H9 (cell line): ENCODE results near the gene TPT1. TPM values are rescaled to one million over a fixed set of nuclear protein-coding genes. Genes with fewer than 3 reads are reported as not detected.
"Not testable (repeated sequence)": the region's sequence is repeated elsewhere in the genome, so short reads cannot be mapped to it uniquely, and the experiment has no call there.

Source experiments
- DNase-seq: peaks from one replicate; pipeline ENCODE4 v3.0.0-alpha.2; 2017
- H2AFZ ChIP-seq: one replicate; pipeline ENCODE4 v1.6.1; 2013; ENCODE audit warnings: mild to moderate bottlenecking, low read length, control low read depth, moderate library complexity
- H2AK5ac ChIP-seq: 2 replicates; pipeline ENCODE4 v1.6.1; 2013; ENCODE audit warnings: low read length, control low read depth, mixed read lengths; ENCODE audit not compliant: insufficient read length
- H2BK120ac ChIP-seq: one replicate; pipeline ENCODE4 v1.6.1; 2013; ENCODE audit warnings: low read depth, mild to moderate bottlenecking, low read length, control low read depth, inconsistent platforms; ENCODE audit not compliant: poor library complexity, severe bottlenecking
- H2BK12ac ChIP-seq: 2 replicates; pipeline ENCODE4 v1.6.1; 2013; ENCODE audit warnings: low read length, control low read depth, mixed read lengths, low read depth; ENCODE audit not compliant: insufficient read length
- H2BK15ac ChIP-seq: 2 replicates; pipeline ENCODE4 v1.6.1; 2013; ENCODE audit warnings: low read depth, low read length, control low read depth
- H2BK20ac ChIP-seq: one replicate; pipeline ENCODE4 v1.6.1; 2013; ENCODE audit warnings: low read depth, mild to moderate bottlenecking, low read length, control low read depth, inconsistent platforms; ENCODE audit not compliant: poor library complexity, severe bottlenecking
- H2BK5ac ChIP-seq: 2 replicates; pipeline ENCODE4 v1.6.1; 2013; ENCODE audit warnings: low read length, control low read depth, mixed read lengths; ENCODE audit not compliant: insufficient read length
- H3K14ac ChIP-seq: 2 replicates; pipeline ENCODE4 v1.6.1; 2013; ENCODE audit warnings: low read length, control low read depth; ENCODE audit not compliant: insufficient read depth
- H3K18ac ChIP-seq: 2 replicates; pipeline ENCODE4 v1.6.1; 2013; ENCODE audit warnings: low read depth, mild to moderate bottlenecking, mixed read lengths, low read length, control low read depth; ENCODE audit not compliant: insufficient read length
- H3K23ac ChIP-seq: 2 replicates; pipeline ENCODE4 v1.6.1; 2013; ENCODE audit warnings: low read length, control low read depth, mixed read lengths, low read depth; ENCODE audit not compliant: insufficient read length
- H3K23me2 ChIP-seq: 2 replicates; pipeline ENCODE4 v1.6.1; 2013; ENCODE audit warnings: low read depth, mild to moderate bottlenecking, mixed read lengths, low read length, control low read depth; ENCODE audit not compliant: insufficient read length, poor library complexity, severe bottlenecking
- H3K27ac ChIP-seq: 2 replicates; pipeline ENCODE4 v1.5.1; 2013; ENCODE audit warnings: low read length, control low read depth, mixed read lengths, low read depth; ENCODE audit not compliant: insufficient read length
- H3K27me3 ChIP-seq: 2 replicates; pipeline ENCODE4 v1.6.1; 2013; ENCODE audit warnings: low read length, control low read depth, inconsistent platforms; ENCODE audit not compliant: insufficient read depth
- H3K4ac ChIP-seq: 2 replicates; pipeline ENCODE4 v1.6.1; 2013; ENCODE audit warnings: low read depth, mild to moderate bottlenecking, control low read depth, inconsistent platforms, low read length, moderate library complexity
- H3K4me1 ChIP-seq: 2 replicates; pipeline ENCODE4 v1.6.1; 2013; ENCODE audit warnings: low read length, control low read depth, inconsistent platforms; ENCODE audit not compliant: insufficient read depth
- H3K4me2 ChIP-seq: 2 replicates; pipeline ENCODE4 v1.6.1; 2013; ENCODE audit warnings: low read length, control low read depth, mixed read lengths; ENCODE audit not compliant: insufficient read length, insufficient read depth
- H3K56ac ChIP-seq: 2 replicates; pipeline ENCODE4 v1.6.1; 2013; ENCODE audit warnings: low read depth, mild to moderate bottlenecking, mixed read lengths, low read length, control low read depth; ENCODE audit not compliant: insufficient read length
- H3K79me1 ChIP-seq: 2 replicates; pipeline ENCODE4 v1.6.1; 2013; ENCODE audit warnings: low read depth, mild to moderate bottlenecking, moderate library complexity, low read length, control low read depth, inconsistent platforms; ENCODE audit not compliant: insufficient read depth, poor library complexity, severe bottlenecking
- H3K79me2 ChIP-seq: 2 replicates; pipeline ENCODE4 v1.6.1; 2013; ENCODE audit warnings: low read length, control low read depth, inconsistent platforms; ENCODE audit not compliant: insufficient read depth
- H3K9ac ChIP-seq: 2 replicates; pipeline ENCODE4 v1.6.1; 2013; ENCODE audit warnings: low read length, control low read depth, mixed read lengths; ENCODE audit not compliant: insufficient read length; ENCODE audit errors: extremely low read depth
- H3K9me3 ChIP-seq: one replicate; pipeline ENCODE4 v1.6.1; 2013; ENCODE audit warnings: low read depth, low read length, inconsistent platforms; ENCODE audit not compliant: control insufficient read depth
- H3T11ph ChIP-seq: one replicate; pipeline ENCODE4 v1.6.1; 2013; ENCODE audit warnings: mild to moderate bottlenecking, low read length, control low read depth, inconsistent platforms
- H4K20me1 ChIP-seq: one replicate; pipeline ENCODE4 v1.6.1; 2013; ENCODE audit not compliant: control insufficient read depth, insufficient read length, insufficient read depth
- H4K5ac ChIP-seq: 2 replicates; pipeline ENCODE4 v1.6.1; 2013; ENCODE audit warnings: low read depth, mild to moderate bottlenecking, mixed read lengths, low read length, control low read depth; ENCODE audit not compliant: insufficient read length
- H4K8ac ChIP-seq: replicated peaks from 2 replicates; pipeline ENCODE4 v1.6.1; 2013; ENCODE audit warnings: low read length, control low read depth, mixed read lengths, low read depth; ENCODE audit not compliant: insufficient read length
- H4K91ac ChIP-seq: 2 replicates; pipeline ENCODE4 v1.6.1; 2013; ENCODE audit warnings: low read depth, mild to moderate bottlenecking, moderate library complexity, mixed read lengths, low read length, control low read depth; ENCODE audit not compliant: insufficient read length
- H3K27ac Mint-ChIP-seq, 3 experiments: 2 replicates in 2 of 3; 3 replicates in 1 of 3; pipeline ENCODE4 v1.8.0; 2020 to 2021; ENCODE audit warnings: mixed read lengths in 3 of 3, mild to moderate bottlenecking in 1 of 3, moderate library complexity in 1 of 3
- H3K27me3 Mint-ChIP-seq: 2 replicates; pipeline ENCODE4 v1.8.0; 2021; ENCODE audit warnings: low read depth, mild to moderate bottlenecking, moderate library complexity, mixed read lengths
- H3K36me3 Mint-ChIP-seq, 3 experiments: 2 replicates in 2 of 3; 3 replicates in 1 of 3; pipeline ENCODE4 v1.8.0; 2020 to 2021; ENCODE audit warnings: low read depth in 3 of 3, mixed read lengths in 3 of 3; ENCODE audit not compliant: insufficient read depth in 1 of 3
- H3K4me1 Mint-ChIP-seq, 2 experiments: 2 replicates each; pipeline ENCODE4 v1.8.0; 2020; ENCODE audit warnings: mixed read lengths in 2 of 2
- H3K4me3 Mint-ChIP-seq, 2 experiments: 2 replicates in 1 of 2; 3 replicates in 1 of 2; pipeline ENCODE4 v1.8.0; 2020 to 2021; ENCODE audit warnings: mild to moderate bottlenecking in 2 of 2, mixed read lengths in 2 of 2, moderate library complexity in 1 of 2
- H3K9me3 Mint-ChIP-seq, 2 experiments: 2 replicates in 1 of 2; 3 replicates in 1 of 2; pipeline ENCODE4 v1.8.0; 2020; ENCODE audit warnings: mild to moderate bottlenecking in 2 of 2, mixed read lengths in 2 of 2, moderate library complexity in 1 of 2
- WGBS: extraction: QIAGEN DNeasy Blood & Tissue Kit; methylation state at CpG from one replicate; pipeline ENCODE4 v1.1.7; 2013; ENCODE audit warnings: missing lambda C conversion rate, low lambda C conversion rate, mixed read lengths; ENCODE audit not compliant: insufficient read length; ENCODE audit errors: extremely low coverage; 5-methylcytosine and 5-hydroxymethylcytosine counted together
- total RNA-seq: library from RNA; stranded (reverse); gene quantifications from 2 replicates; pipeline ENCODE4 v1.2.1, GENCODE V29; 2021
- TF ChIP-seq, protein P1 (sequence below): fragments of 200-600 bp; sonication (generic); conservative IDR thresholded peaks from 3 replicates; pipeline ENCODE4 v1.8.0; 2021; ENCODE audit warnings: antibody characterized with exemption, mild to moderate bottlenecking

TPT1 gene
- total RNA-seq, 1 experiment from 2014 or later = 2,205 TPM

DNA sequence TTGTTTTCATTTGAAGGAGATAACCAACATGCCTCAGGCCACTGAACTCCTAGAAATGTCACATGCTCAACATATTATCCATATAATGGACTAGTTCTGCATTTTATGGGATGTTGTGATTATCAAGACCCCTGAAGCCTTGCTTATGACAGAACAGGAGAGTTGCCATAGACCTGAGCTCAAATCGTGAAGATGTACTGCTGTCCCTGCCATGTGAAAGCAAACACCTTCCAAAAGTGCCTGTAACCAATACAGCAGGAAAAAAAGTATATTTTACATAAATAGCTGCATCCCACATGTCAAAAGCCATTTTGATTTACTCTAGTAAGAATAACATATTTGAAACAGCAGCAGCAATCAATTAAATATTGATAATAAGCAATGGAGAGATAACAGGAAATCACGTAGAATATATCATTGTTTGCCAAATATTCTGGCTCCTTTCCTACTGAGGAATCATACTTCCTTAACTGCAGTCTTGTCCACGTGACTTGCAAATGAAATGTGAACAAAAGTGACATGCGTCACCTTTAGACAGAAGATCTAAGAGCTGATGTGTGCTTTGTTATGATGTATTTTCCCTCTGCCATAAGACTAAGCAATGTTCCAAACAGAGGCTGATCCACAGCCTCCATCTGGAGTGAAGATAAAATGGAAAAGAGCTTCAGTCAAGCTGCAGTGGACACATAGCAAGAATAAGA is 43.6 kb upstream of the TPT1 start:
- Histone ChIP-seq H4K5ac (no peak overlapping the region), H3T11ph (no peak overlapping the region), H3K4ac (no peak overlapping the region), H3K27me3 (no peaks in the 10 kb centered on the region), H2BK5ac (no peak overlapping the region), H3K4me2 (no peak overlapping the region), H2BK12ac (no peak overlapping the region), H2AFZ (no peak overlapping the region), H3K56ac (no peak overlapping the region), H3K27ac (no peak overlapping the region), H3K23ac (no peak overlapping the region), H3K79me2 (no peaks in the 10 kb centered on the region), H3K14ac (no peak overlapping the region), H2BK120ac (no peak overlapping the region), H4K8ac (no peak overlapping the region), H3K18ac (no peak overlapping the region), H3K9me3 (no peaks in the 10 kb centered on the region), H3K79me1 (no peaks in the 10 kb centered on the region), H2BK15ac (no peak overlapping the region), H4K20me1 (no peaks in the 10 kb centered on the region), H3K9ac (no peak overlapping the region), H3K23me2 (no peaks in the 10 kb centered on the region), H2AK5ac (no peak overlapping the region), H4K91ac (no peak overlapping the region), H3K4me1 (no peaks in the 10 kb centered on the region), H2BK20ac (no peak overlapping the region)
- no CpG with 5 or more reads among the region's 4 CpGs for WGBS
- Mint-ChIP-seq H3K4me3 (no peak overlapping the region), H3K9me3 (no peaks in the 10 kb centered on the region), H3K4me1 (peaks cover 0 to under 1% of the 10 kb centered on the region in 2 experiments; a peak in 2 of 4 replicates), H3K36me3 (peaks cover 10 to 32% (median 24%) of the 10 kb centered on the region in 3 experiments; a peak in 6 of 7 replicates), H3K27me3 (no peaks in the 10 kb centered on the region), H3K27ac (no peak overlapping the region)
- TF ChIP-seq, protein P1, sequence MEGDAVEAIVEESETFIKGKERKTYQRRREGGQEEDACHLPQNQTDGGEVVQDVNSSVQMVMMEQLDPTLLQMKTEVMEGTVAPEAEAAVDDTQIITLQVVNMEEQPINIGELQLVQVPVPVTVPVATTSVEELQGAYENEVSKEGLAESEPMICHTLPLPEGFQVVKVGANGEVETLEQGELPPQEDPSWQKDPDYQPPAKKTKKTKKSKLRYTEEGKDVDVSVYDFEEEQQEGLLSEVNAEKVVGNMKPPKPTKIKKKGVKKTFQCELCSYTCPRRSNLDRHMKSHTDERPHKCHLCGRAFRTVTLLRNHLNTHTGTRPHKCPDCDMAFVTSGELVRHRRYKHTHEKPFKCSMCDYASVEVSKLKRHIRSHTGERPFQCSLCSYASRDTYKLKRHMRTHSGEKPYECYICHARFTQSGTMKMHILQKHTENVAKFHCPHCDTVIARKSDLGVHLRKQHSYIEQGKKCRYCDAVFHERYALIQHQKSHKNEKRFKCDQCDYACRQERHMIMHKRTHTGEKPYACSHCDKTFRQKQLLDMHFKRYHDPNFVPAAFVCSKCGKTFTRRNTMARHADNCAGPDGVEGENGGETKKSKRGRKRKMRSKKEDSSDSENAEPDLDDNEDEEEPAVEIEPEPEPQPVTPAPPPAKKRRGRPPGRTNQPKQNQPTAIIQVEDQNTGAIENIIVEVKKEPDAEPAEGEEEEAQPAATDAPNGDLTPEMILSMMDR = no peak
- no peak for DNase-seq

DNA sequence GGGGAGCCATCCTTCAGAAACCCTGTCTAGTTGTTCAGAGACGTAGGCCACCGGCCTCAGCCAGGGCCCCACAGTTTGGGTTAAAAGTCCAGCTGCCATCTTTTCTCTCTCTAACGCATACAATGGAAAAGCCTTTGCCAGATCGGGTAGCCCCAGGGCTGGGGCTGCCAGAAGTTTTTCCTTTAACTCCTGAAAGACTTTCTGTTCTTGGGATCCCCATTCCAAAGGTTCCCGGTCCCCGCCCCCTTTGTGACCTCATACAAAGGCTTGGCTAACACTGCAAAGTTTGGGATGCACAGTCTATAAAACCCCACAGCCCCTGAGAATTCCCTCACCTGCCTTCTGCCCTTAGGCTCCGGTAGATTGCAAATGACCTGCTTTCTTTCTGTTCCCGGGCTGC is 41.8 kb upstream of the TPT1 start:
- H3K36me3 Mint-ChIP-seq = peaks cover 10 to 31% (median 24%) of the 10 kb centered on the region in 3 experiments; a peak in 6 of 7 replicates
- H2BK120ac ChIP-seq, H3K18ac ChIP-seq, H2BK15ac ChIP-seq, H2AK5ac ChIP-seq, H3K9me3 Mint-ChIP-seq, H3K4me3 Mint-ChIP-seq, H3K79me2 ChIP-seq, H4K91ac ChIP-seq, H3K27me3 ChIP-seq, DNase-seq, H4K8ac ChIP-seq, H3K14ac ChIP-seq, H3K27ac Mint-ChIP-seq, H4K20me1 ChIP-seq, H2BK5ac ChIP-seq, H3K4me2 ChIP-seq, H3K9ac ChIP-seq, H3K4ac ChIP-seq, H3K27me3 Mint-ChIP-seq, H3K4me1 Mint-ChIP-seq, H3K56ac ChIP-seq, H3K23ac ChIP-seq, H4K5ac ChIP-seq, H3K23me2 ChIP-seq, H2BK20ac ChIP-seq, H2BK12ac ChIP-seq, H3T11ph ChIP-seq, H2AFZ ChIP-seq, H3K4me1 ChIP-seq, H3K79me1 ChIP-seq, H3K27ac ChIP-seq, H3K9me3 ChIP-seq: not testable (repeated sequence)
- no CpG with 5 or more reads among the region's 8 CpGs for WGBS
